IMR-90 (cell line): Measurements from ENCODE around the gene IFITM10.

ENCODE experiments used
- BHLHE40 ChIP-seq: fragments of 150-350 bp; IDR thresholded peaks from 2 replicates; pipeline ENCODE4 v1.6.1; 2016; ENCODE audit warnings: mild to moderate bottlenecking, low read depth, low read length
- CEBPB ChIP-seq: IDR thresholded peaks from 2 replicates; pipeline ENCODE4 v1.6.1; 2012; ENCODE audit warnings: low read depth, low read length, improper control_type of control experiment
- CTCF ChIP-seq: conservative IDR thresholded peaks from 2 replicates; pipeline ENCODE4 v1.5.1; 2012; ENCODE audit warnings: mild to moderate bottlenecking, low read depth, low read length, improper control_type of control experiment
- ELK1 ChIP-seq: fragments of 150-350 bp; IDR thresholded peaks from 2 replicates; pipeline ENCODE4 v1.6.1; 2016; ENCODE audit warnings: low read depth, mild to moderate bottlenecking, low read length, moderate library complexity, borderline replicate concordance
- MAFK ChIP-seq: IDR thresholded peaks from 2 replicates; pipeline ENCODE4 v1.6.1; 2012; ENCODE audit warnings: low read depth, low read length, improper control_type of control experiment
- MAZ ChIP-seq: IDR thresholded peaks from 2 replicates; pipeline ENCODE4 v1.6.1; 2012; ENCODE audit warnings: low read depth, mild to moderate bottlenecking, low read length, improper control_type of control experiment, moderate library complexity, borderline replicate concordance
- NFE2L2 ChIP-seq: fragments of 150-350 bp; IDR thresholded peaks from 2 replicates; pipeline ENCODE4 v1.6.1; 2016; ENCODE audit warnings: low read depth, mild to moderate bottlenecking, low read length
- POLR2A ChIP-seq: IDR thresholded peaks from 2 replicates; pipeline ENCODE4 v1.6.1; 2012; ENCODE audit warnings: mild to moderate bottlenecking, low read depth, low read length
- RAD21 ChIP-seq: IDR thresholded peaks from 2 replicates; pipeline ENCODE4 v1.6.1; 2012; ENCODE audit warnings: low read length, improper control_type of control experiment
- RCOR1 ChIP-seq: IDR thresholded peaks from 2 replicates; pipeline ENCODE4 v1.6.1; 2012; ENCODE audit warnings: mild to moderate bottlenecking, low read length, improper control_type of control experiment; ENCODE audit not compliant: insufficient replicate concordance
- RFX5 ChIP-seq: IDR thresholded peaks from 2 replicates; pipeline ENCODE4 v1.8.0; 2012; ENCODE audit warnings: low read depth, mild to moderate bottlenecking, low read length, moderate library complexity
- SMC3 ChIP-seq: fragments of 150-350 bp; IDR thresholded peaks from 2 replicates; pipeline ENCODE4 v1.6.1; 2016; ENCODE audit warnings: low read depth, mild to moderate bottlenecking, antibody characterized with exemption, low read length, moderate library complexity
- TF ChIP-seq, protein P1 (sequence below): fragments of 150-350 bp; IDR thresholded peaks from 2 replicates; pipeline ENCODE4 v1.6.1; 2017; ENCODE audit warnings: mild to moderate bottlenecking, antibody characterized with exemption, low read length, low read depth

GRCh38 chr11:1753929-1754305, 3.5 kb upstream of the IFITM10 start:
- no peak for TF ChIP-seq ELK1
- no peak for TF ChIP-seq SMC3
- no peak for TF ChIP-seq RAD21
- TF ChIP-seq, protein P1, sequence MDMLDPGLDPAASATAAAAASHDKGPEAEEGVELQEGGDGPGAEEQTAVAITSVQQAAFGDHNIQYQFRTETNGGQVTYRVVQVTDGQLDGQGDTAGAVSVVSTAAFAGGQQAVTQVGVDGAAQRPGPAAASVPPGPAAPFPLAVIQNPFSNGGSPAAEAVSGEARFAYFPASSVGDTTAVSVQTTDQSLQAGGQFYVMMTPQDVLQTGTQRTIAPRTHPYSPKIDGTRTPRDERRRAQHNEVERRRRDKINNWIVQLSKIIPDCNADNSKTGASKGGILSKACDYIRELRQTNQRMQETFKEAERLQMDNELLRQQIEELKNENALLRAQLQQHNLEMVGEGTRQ, result no peak
- TF ChIP-seq CTCF, result no peak
- no peak for TF ChIP-seq POLR2A
- no peak for TF ChIP-seq MAFK
- no peak for TF ChIP-seq CEBPB
- TF ChIP-seq RCOR1, result no peak
- no peak for TF ChIP-seq RFX5
- no peak for TF ChIP-seq NFE2L2
- TF ChIP-seq BHLHE40, result no peak
- no peak for TF ChIP-seq MAZ
